ENCODE measurements around the gene CCL1. TPM values are rescaled to one million over a fixed set of nuclear protein-coding genes. Genes with fewer than 3 reads are reported as not detected.

Gene CCL1
- total and polyA plus RNA-seq, 9 of the 15 experiments (the other 6 are each of a cell fraction or from before 2014, with no cell fraction given) = 0.45 TPM; not detected in 8

DNA sequence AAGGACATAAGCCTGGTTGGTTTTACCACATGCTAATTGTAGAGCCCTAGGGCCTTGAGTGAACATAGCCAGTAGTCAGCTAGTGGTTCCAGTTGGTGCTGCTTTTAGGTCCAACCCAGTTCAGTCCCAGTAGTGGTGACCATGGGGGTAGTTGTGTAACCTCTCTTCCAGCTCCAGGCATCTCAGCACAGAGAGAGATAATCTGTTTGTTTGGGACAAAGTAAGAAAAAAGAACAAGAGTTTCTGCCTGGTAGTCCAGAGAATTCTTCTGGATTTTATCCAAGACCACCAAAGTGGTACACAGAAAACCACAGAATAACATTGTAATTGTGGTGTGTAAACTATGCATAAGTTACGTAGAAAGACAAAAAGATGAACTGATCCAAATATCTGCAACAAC lies 11.9 kb downstream of the CCL1 start:
- no peak for FAIRE-seq
- ChIA-PET POLR2A (no interaction called here), CTCF (ENCODE audit: low intra/inter-chr PET ratio) (no interaction called here)
- in situ Hi-C loops (cut with MboI) (no loop called here), intact Hi-C loops (cut with micrococcal nuclease) (no loop called here)
- no peak overlapping the region for H3K4me3 ChIP-seq
- ATAC-seq = no peak
- H3K36me3 ChIP-seq (ENCODE audit: control insufficient read depth, insufficient read depth, low read length) = no peaks in the 10 kb centered on the region
- no peak overlapping the region for H3K9ac ChIP-seq (ENCODE audit: insufficient read depth in 1 of 2, low read depth in 2 of 2, low read length in 2 of 2)
- H3K9me3 ChIP-seq (replicated peaks; ENCODE audit: control insufficient read depth, insufficient read depth, low read depth, low read length) = no peaks in the 10 kb centered on the region
- TF ChIP-seq ZBTB1 (CRISPR knock-in tag; IDR thresholded peaks at IDR 0.05; ENCODE audit: borderline replicate concordance, low read depth) (no peak), TBL1XR1 (IDR thresholded peaks at IDR 0.05; ENCODE audit: low read length in 2 of 2) (no peak), CHD2 (IDR thresholded peaks at IDR 0.05; ENCODE audit: low read depth, low read length) (no peak), FOXJ2 (tag; IDR thresholded peaks at IDR 0.05) (no peak), GATAD2B (IDR thresholded peaks at IDR 0.05; ENCODE audit: borderline replicate concordance) (no peak), PYGO2 (tag; IDR thresholded peaks at IDR 0.05) (no peak), ETV6 (IDR thresholded peaks at IDR 0.05; ENCODE audit: borderline replicate concordance in 1 of 2, low read depth in 2 of 2, low read length in 1 of 2) (no peak), ETV6 (CRISPR knock-in tag; IDR thresholded peaks at IDR 0.05; ENCODE audit: borderline replicate concordance) (no peak), ZC3H4 (CRISPR knock-in tag; IDR thresholded peaks at IDR 0.05; ENCODE audit: borderline replicate concordance) (no peak), EP400 (IDR thresholded peaks at IDR 0.05) (no peak), ADNP (tag; IDR thresholded peaks at IDR 0.05) (no peak), CBX2 (IDR thresholded peaks at IDR 0.05; ENCODE audit: insufficient read depth, low read length, poor library complexity, severe bottlenecking) (no peak), KHSRP (IDR thresholded peaks at IDR 0.05) (no peak), FOXK1 (CRISPR knock-in tag; IDR thresholded peaks at IDR 0.05; ENCODE audit: borderline replicate concordance) (no peak), ZKSCAN8 (CRISPR knock-in tag; IDR thresholded peaks at IDR 0.05) (no peak), HNRNPLL (IDR thresholded peaks at IDR 0.05; ENCODE audit: low read depth, low read length, poor library complexity, severe bottlenecking) (no peak)
- TF ChIP-seq, protein P1, sequence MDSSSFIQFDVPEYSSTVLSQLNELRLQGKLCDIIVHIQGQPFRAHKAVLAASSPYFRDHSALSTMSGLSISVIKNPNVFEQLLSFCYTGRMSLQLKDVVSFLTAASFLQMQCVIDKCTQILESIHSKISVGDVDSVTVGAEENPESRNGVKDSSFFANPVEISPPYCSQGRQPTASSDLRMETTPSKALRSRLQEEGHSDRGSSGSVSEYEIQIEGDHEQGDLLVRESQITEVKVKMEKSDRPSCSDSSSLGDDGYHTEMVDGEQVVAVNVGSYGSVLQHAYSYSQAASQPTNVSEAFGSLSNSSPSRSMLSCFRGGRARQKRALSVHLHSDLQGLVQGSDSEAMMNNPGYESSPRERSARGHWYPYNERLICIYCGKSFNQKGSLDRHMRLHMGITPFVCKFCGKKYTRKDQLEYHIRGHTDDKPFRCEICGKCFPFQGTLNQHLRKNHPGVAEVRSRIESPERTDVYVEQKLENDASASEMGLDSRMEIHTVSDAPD (CRISPR knock-in tag; IDR thresholded peaks at IDR 0.05) = no peak
- TF ChIP-seq, protein P2, sequence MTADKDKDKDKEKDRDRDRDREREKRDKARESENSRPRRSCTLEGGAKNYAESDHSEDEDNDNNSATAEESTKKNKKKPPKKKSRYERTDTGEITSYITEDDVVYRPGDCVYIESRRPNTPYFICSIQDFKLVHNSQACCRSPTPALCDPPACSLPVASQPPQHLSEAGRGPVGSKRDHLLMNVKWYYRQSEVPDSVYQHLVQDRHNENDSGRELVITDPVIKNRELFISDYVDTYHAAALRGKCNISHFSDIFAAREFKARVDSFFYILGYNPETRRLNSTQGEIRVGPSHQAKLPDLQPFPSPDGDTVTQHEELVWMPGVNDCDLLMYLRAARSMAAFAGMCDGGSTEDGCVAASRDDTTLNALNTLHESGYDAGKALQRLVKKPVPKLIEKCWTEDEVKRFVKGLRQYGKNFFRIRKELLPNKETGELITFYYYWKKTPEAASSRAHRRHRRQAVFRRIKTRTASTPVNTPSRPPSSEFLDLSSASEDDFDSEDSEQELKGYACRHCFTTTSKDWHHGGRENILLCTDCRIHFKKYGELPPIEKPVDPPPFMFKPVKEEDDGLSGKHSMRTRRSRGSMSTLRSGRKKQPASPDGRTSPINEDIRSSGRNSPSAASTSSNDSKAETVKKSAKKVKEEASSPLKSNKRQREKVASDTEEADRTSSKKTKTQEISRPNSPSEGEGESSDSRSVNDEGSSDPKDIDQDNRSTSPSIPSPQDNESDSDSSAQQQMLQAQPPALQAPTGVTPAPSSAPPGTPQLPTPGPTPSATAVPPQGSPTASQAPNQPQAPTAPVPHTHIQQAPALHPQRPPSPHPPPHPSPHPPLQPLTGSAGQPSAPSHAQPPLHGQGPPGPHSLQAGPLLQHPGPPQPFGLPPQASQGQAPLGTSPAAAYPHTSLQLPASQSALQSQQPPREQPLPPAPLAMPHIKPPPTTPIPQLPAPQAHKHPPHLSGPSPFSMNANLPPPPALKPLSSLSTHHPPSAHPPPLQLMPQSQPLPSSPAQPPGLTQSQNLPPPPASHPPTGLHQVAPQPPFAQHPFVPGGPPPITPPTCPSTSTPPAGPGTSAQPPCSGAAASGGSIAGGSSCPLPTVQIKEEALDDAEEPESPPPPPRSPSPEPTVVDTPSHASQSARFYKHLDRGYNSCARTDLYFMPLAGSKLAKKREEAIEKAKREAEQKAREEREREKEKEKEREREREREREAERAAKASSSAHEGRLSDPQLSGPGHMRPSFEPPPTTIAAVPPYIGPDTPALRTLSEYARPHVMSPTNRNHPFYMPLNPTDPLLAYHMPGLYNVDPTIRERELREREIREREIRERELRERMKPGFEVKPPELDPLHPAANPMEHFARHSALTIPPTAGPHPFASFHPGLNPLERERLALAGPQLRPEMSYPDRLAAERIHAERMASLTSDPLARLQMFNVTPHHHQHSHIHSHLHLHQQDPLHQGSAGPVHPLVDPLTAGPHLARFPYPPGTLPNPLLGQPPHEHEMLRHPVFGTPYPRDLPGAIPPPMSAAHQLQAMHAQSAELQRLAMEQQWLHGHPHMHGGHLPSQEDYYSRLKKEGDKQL (CRISPR knock-in tag; IDR thresholded peaks at IDR 0.05; ENCODE audit: borderline replicate concordance) = no peak
- H2AFZ ChIP-seq (ENCODE audit: low read depth, low read length) = no peak overlapping the region
- WGBS (ENCODE audit: insufficient coverage, low coverage, missing lambda C conversion rate) = 38% methylated on average over 1 of the region's 1 CpG
- no TSS peak for BruUV-seq (replicated peaks)
- H3K4me1 ChIP-seq (replicated peaks in 1 of 2; ENCODE audit: control insufficient read depth in 2 of 2, insufficient read depth in 2 of 2, low read length in 2 of 2) = peaks cover 0 to 9% of the 10 kb centered on the region in 2 experiments; a peak in 2 of 5 replicates
- no peaks in the 10 kb centered on the region for H3K79me2 ChIP-seq (ENCODE audit: control insufficient read depth, insufficient read depth, low read length)
- H3K4me2 ChIP-seq (ENCODE audit: insufficient read depth, low read length) = no peak overlapping the region
- no peaks in the 10 kb centered on the region; a peak in 1 of 5 replicates for H3K27me3 ChIP-seq (ENCODE audit: control insufficient read depth in 2 of 2, insufficient read depth in 2 of 2, low read length in 2 of 2)
- DNase-seq (ENCODE audit: extremely low read depth in 1 of 4, low spot score in 3 of 4) = no peak
- H4K20me1 ChIP-seq (replicated peaks; ENCODE audit: control insufficient read depth, insufficient read depth, low read length) = no peaks in the 10 kb centered on the region
- H3K9me1 ChIP-seq (ENCODE audit: control insufficient read depth, insufficient read depth, low read length) = no peaks in the 10 kb centered on the region
- no peak overlapping the region for H3K27ac ChIP-seq (ENCODE audit: extremely low read depth, low read depth, low read length)

Data from K562 (cell line).